ENCODE measurements around the gene GSTM1.
A peak's percentile ranks its signal among the peaks of the same experiment; 100 is the strongest.
"Not testable (repeated sequence)": the region's sequence is repeated elsewhere in the genome, so short reads cannot be mapped to it uniquely, and the experiment has no call there.

The GSTM1 gene

GRCh38 chr1:109697066-109697465, 9.4 kb downstream of the GSTM1 start:
- no peaks in the 10 kb centered on the region for H3K4me1 Mint-ChIP-seq (ENCODE audit: low read depth)

DNA sequence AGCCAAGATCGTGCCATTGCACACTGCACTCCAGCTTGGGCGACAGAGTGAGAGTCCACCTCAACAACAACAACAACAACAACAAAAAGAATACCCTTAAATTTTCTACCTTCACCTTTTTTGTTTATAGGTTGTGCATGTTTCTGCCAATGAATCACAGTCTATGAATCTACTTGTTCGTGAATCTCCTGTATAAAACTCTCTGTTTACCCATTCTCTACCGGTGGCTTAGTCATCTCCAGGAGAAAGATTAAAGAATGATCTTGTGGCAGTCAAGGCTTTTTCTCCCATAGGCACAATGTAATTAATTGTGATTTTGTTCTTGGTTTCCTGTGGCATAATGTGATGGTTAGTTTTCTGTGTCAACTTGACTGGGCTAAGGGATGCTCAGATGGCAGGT, 10.2 kb downstream of the GSTM1 start:
- H3K27ac Mint-ChIP-seq; H3K36me3 Mint-ChIP-seq (ENCODE audit: low read depth); H3K27me3 Mint-ChIP-seq; H3K4me3 Mint-ChIP-seq; intact Hi-C loops (cut with micrococcal nuclease); H3K4me1 Mint-ChIP-seq (ENCODE audit: low read depth): not testable (repeated sequence)
- H3K9me3 Mint-ChIP-seq, result peaks cover 10% of the 10 kb centered on the region

More at GRCh38 chr1:109697066-109697465, 9.4 kb downstream of the GSTM1 start:
- Mint-ChIP-seq H3K27me3 (no peaks in the 10 kb centered on the region), H3K36me3 (ENCODE audit: low read depth) (peaks cover 6% of the 10 kb centered on the region), H3K4me3 (no peak overlapping the region), H3K27ac (no peak overlapping the region), H3K9me3 (peaks cover 3% of the 10 kb centered on the region)
- intact Hi-C loops (cut with micrococcal nuclease), result no loop called here

DNA sequence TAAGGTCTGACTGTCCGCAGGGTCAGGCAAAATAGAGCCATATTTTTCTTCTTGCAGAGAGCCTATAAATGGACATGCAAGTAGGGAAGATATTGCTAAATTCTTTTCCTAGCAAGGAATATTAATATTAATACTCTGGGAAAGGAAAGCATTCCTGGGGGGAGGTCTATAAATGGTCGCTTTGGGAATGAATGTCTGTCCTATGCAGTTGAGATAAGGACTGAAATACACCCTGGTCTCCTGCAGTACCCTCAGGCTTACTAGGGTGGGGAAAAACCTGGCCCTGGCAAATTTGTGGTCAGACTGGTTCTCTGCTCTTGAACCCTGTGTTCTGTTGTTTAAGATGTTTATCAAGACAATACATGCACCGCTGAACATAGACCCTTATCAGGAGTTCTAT, 15.3 kb downstream of the GSTM1 start:
- H3K27ac Mint-ChIP-seq; intact Hi-C loops (cut with micrococcal nuclease): not testable (repeated sequence)
- peaks cover 12% of the 10 kb centered on the region for H3K36me3 Mint-ChIP-seq (ENCODE audit: low read depth)

GRCh38 chr1:109704173-109704572, 16.6 kb downstream of the GSTM1 start:
- no peak overlapping the region for H3K27ac Mint-ChIP-seq
- intact Hi-C loops (cut with micrococcal nuclease), result no loop called here
- H3K36me3 Mint-ChIP-seq (ENCODE audit: low read depth), result peaks cover 13% of the 10 kb centered on the region
- no peak overlapping the region for H3K4me3 Mint-ChIP-seq
- peaks cover 57% of the 10 kb centered on the region for H3K9me3 Mint-ChIP-seq
- H3K4me1 Mint-ChIP-seq (ENCODE audit: low read depth), result peaks cover 5% of the 10 kb centered on the region
- no peaks in the 10 kb centered on the region for H3K27me3 Mint-ChIP-seq

More for the DNA sequence above, 15.3 kb downstream of the GSTM1 start:
- not testable (repeated sequence) for H3K4me3 Mint-ChIP-seq; H3K4me1 Mint-ChIP-seq (ENCODE audit: low read depth); H3K27me3 Mint-ChIP-seq
- peaks cover 44% of the 10 kb centered on the region for H3K9me3 Mint-ChIP-seq

- H3K27ac Mint-ChIP-seq, result no peak overlapping the region
- H3K4me3 Mint-ChIP-seq, result no peak overlapping the region
- peaks cover 64% of the 10 kb centered on the region for H3K9me3 Mint-ChIP-seq
- intact Hi-C loops (cut with micrococcal nuclease), result no loop called here
- peaks cover 5% of the 10 kb centered on the region for H3K4me1 Mint-ChIP-seq (ENCODE audit: low read depth)
- peaks cover 13% of the 10 kb centered on the region for H3K36me3 Mint-ChIP-seq (ENCODE audit: low read depth)
- H3K27me3 Mint-ChIP-seq, result no peaks in the 10 kb centered on the region
Measured at GRCh38 chr1:109705411-109705810, 17.8 kb downstream of the GSTM1 start.

GRCh38 chr1:109708949-109709348, 21.3 kb downstream of the GSTM1 start:
- H3K4me3 Mint-ChIP-seq; intact Hi-C loops (cut with micrococcal nuclease); H3K27ac Mint-ChIP-seq: not testable (repeated sequence)
- peaks cover 43% of the 10 kb centered on the region for H3K9me3 Mint-ChIP-seq
- peaks cover 14% of the 10 kb centered on the region for H3K4me1 Mint-ChIP-seq (ENCODE audit: low read depth)
- H3K36me3 Mint-ChIP-seq (ENCODE audit: low read depth), result peaks cover 11% of the 10 kb centered on the region
- peaks cover 13% of the 10 kb centered on the region for H3K27me3 Mint-ChIP-seq

GRCh38 chr1:109709822-109710221, 22.2 kb downstream of the GSTM1 start:
- Mint-ChIP-seq H3K27me3 (peaks cover 13% of the 10 kb centered on the region), H3K9me3 (peaks cover 34% of the 10 kb centered on the region), H3K4me1 (ENCODE audit: low read depth) (peaks cover 14% of the 10 kb centered on the region)
- H3K27ac Mint-ChIP-seq; H3K4me3 Mint-ChIP-seq; H3K36me3 Mint-ChIP-seq (ENCODE audit: low read depth); intact Hi-C loops (cut with micrococcal nuclease): not testable (repeated sequence)

DNA sequence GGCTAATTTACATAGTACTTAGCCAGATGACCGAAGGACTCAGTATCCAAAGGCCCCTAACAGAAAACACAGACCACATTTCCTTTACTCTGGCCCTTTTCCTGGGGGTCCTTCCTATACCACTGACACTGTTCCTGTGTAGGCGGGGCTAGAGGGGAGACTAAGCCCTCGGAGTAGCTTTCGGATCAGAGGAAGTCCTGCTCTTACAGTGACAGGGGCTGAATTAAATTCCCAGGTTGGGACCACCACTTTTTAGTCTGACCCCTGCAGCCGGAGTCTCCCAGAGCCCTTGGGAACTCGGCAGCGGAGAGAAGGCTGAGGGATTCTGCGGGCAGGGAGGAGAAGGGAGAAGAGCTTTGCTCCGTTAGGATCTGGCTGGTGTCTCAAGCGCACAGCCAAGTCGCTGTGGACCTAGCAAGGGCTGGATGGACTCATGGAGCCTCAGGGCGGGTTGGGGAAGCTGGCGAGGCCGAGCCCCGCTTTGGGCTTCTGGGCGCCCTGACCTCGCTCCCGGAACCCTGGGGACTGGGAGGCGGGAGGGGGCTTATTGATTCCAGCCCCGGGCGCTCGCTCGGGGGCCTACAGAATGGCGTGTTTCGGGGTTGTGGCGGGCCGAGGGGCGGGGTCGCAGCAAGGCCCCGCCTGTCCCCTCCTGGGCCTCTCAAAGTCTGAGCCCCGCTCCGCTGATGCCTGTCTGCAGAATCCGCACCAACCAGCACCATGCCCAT, 24.1 kb downstream of the GSTM1 start, which contains the start of gene GSTM5:
Gene GSTM5 (plus strand): TSS at position 659 of the 728 bp plus-strand sequence. CDS start 62 bp downstream, at position 721.
- H3K9me3 Mint-ChIP-seq, result peaks cover 31% of the 10 kb centered on the region
- H3K36me3 Mint-ChIP-seq (ENCODE audit: low read depth); H3K4me1 Mint-ChIP-seq (ENCODE audit: low read depth); intact Hi-C loops (cut with micrococcal nuclease); H3K27ac Mint-ChIP-seq: not testable (repeated sequence)
- peak within 1 kb of the TSS; percentile 58 for H3K4me3 Mint-ChIP-seq
- peaks cover 13% of the 10 kb centered on the region for H3K27me3 Mint-ChIP-seq

DNA sequence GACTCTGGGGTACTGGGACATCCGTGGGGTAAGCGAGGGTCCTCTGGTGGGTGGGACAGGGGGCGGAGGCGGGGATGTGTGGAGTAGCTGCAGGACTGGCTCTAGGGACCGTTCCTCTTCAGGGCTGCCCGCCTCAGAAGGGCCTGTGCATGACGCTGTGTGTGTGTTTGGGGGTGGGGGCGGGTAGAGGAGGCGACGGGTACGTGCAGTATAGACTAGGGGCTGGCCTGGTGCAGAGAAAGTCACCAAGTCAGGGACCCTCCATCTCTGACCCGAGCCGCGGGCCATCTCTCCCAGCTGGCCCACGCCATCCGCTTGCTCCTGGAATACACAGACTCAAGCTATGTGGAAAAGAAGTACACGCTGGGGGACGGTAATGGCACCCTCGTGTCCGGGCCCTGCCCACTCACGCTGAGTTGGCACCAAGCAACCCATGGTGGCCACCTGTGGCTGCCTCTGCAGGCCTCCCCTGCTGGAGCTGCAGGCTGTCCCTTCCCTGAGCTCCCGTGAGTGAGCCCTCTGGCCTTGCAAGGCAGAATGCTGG, 24.8 kb downstream of the GSTM1 start:
- H3K27me3 Mint-ChIP-seq, result peaks cover 13% of the 10 kb centered on the region
- peak overlapping the region; percentile 58 for H3K4me3 Mint-ChIP-seq
- intact Hi-C loops (cut with micrococcal nuclease), result no loop called here
- no peak overlapping the region for H3K27ac Mint-ChIP-seq
- H3K36me3 Mint-ChIP-seq (ENCODE audit: low read depth), result peaks cover 6% of the 10 kb centered on the region
- peaks cover 9% of the 10 kb centered on the region for H3K4me1 Mint-ChIP-seq (ENCODE audit: low read depth)
- peaks cover 25% of the 10 kb centered on the region for H3K9me3 Mint-ChIP-seq

DNA sequence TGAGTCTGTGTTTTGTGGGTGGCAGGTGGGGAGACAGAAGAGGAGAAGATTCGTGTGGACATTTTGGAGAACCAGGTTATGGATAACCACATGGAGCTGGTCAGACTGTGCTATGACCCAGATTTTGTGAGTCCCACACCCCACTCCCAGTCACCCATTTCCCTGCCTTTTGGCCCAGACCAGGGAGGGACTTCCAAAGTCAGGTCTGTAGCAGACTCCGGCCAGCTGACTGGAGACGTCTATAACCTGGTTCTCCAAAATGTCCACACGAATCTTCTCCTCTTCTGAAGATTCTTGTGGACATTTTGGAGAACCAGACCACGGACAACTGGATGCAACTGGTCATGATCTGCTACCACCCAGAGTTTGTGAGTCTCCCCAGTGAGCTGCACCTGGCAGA, 26.0 kb downstream of the GSTM1 start:
- peaks cover 13% of the 10 kb centered on the region for H3K27me3 Mint-ChIP-seq
- intact Hi-C loops (cut with micrococcal nuclease), result no loop called here
- H3K9me3 Mint-ChIP-seq, result peaks cover 12% of the 10 kb centered on the region
- peaks cover 9% of the 10 kb centered on the region for H3K4me1 Mint-ChIP-seq (ENCODE audit: low read depth)
- no peak overlapping the region for H3K4me3 Mint-ChIP-seq
- no peak overlapping the region for H3K27ac Mint-ChIP-seq
- H3K36me3 Mint-ChIP-seq (ENCODE audit: low read depth), result no peaks in the 10 kb centered on the region

DNA sequence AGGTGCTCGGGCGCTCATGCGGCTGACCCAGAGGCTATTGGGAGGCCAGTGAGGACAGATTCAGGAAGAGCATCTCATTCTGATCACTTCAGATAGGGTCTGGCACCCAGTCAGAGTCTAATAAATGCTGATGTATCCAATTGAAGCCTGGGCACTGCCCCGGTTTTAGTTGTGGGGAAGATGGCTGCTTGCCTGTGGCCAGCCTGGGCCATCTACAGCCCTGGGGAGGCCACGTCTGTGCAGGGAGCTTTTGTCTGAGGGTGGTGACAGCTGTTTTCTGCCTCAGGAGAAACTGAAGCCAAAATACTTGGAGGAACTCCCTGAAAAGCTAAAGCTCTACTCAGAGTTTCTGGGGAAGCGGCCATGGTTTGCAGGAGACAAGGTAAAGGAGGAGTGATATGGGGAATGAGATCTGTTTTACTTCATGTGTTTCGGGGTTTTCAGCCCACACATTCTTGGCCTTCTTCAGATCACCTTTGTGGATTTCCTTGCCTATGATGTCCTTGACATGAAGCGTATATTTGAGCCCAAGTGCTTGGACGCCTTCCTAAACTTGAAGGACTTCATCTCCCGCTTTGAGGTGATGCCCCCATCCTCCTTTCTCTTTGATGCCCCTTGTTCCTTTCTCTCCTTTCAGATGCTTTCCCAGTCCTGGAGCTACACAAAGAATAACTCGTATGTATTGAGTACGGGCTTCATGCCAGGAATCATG, 27.2 kb downstream of the GSTM1 start:
- H3K9me3 Mint-ChIP-seq, result peaks cover under 1% of the 10 kb centered on the region
- peaks cover 13% of the 10 kb centered on the region for H3K27me3 Mint-ChIP-seq
- H3K36me3 Mint-ChIP-seq (ENCODE audit: low read depth), result no peaks in the 10 kb centered on the region
- intact Hi-C loops (cut with micrococcal nuclease), result no loop called here
- H3K4me1 Mint-ChIP-seq (ENCODE audit: low read depth), result peaks cover 15% of the 10 kb centered on the region
- H3K4me3 Mint-ChIP-seq, result no peak overlapping the region
- no peak overlapping the region for H3K27ac Mint-ChIP-seq

DNA sequence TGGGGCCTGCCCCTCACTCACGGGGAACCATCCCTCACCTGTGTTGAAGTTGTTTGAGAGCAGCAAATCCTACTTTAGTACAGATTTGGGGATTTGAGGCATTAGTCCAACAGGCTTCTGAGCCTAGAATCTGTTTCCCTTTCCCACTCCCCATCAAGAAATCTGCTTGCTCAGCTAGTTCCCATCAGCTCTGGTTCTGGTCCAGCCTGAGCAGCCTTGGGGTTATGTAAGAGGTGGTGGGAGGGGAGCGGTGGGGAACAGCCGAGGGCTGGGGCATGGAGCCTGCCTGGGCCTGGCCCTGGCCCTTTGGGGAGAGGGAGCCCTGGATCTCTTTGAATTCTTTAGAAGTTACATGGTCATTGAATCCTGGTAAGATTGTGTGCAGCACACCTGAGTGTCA, 28.5 kb downstream of the GSTM1 start:
- Mint-ChIP-seq H3K4me3 (no peak overlapping the region), H3K4me1 (ENCODE audit: low read depth) (peaks cover 20% of the 10 kb centered on the region), H3K36me3 (ENCODE audit: low read depth) (no peaks in the 10 kb centered on the region), H3K9me3 (no peaks in the 10 kb centered on the region), H3K27ac (no peak overlapping the region), H3K27me3 (peaks cover 13% of the 10 kb centered on the region)
- intact Hi-C loops (cut with micrococcal nuclease), result no loop called here

GRCh38 chr1:109716570-109717090, 29.0 kb downstream of the GSTM1 start:
- H3K36me3 Mint-ChIP-seq (ENCODE audit: low read depth), result no peaks in the 10 kb centered on the region
- peaks cover 21% of the 10 kb centered on the region for H3K4me1 Mint-ChIP-seq (ENCODE audit: low read depth)
- no peak overlapping the region for H3K27ac Mint-ChIP-seq
- no peak overlapping the region for H3K4me3 Mint-ChIP-seq
- intact Hi-C loops (cut with micrococcal nuclease), result no loop called here
- H3K9me3 Mint-ChIP-seq, result no peaks in the 10 kb centered on the region
- peaks cover 12% of the 10 kb centered on the region for H3K27me3 Mint-ChIP-seq

DNA sequence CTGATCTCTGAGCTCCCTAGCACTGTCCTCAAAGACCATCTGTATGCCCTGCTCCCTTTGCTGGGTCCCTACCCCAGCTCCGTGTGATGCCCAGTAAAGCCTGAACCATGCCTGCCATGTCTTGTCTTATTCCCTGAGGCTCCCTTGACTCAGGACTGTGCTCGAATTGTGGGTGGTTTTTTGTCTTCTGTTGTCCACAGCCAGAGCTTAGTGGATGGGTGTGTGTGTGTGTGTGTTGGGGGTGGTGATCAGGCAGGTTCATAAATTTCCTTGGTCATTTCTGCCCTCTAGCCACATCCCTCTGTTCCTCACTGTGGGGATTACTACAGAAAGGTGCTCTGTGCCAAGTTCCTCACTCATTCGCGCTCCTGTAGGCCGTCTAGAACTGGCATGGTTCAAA, 30.1 kb downstream of the GSTM1 start:
- Mint-ChIP-seq H3K9me3 (no peaks in the 10 kb centered on the region), H3K27me3 (peaks cover 3% of the 10 kb centered on the region), H3K4me3 (no peak overlapping the region), H3K27ac (no peak overlapping the region), H3K36me3 (ENCODE audit: low read depth) (no peaks in the 10 kb centered on the region), H3K4me1 (ENCODE audit: low read depth) (peaks cover 13% of the 10 kb centered on the region)
- intact Hi-C loops (cut with micrococcal nuclease), result no loop called here

Measured in dendritic cell treated with granulocyte-macrophage colony-stimulating factor and Interleukin-4, amounts not matched to agents 40 ng/mL and 50 ng/mL, for 4 days (primary cell).